Mesendoderm (in vitro differentiated cells): ENCODE results near the gene GABBR2.

ENCODE experiments used
- DNase-seq: peaks from one replicate; pipeline ENCODE4 v3.0.0; 2013
- H2AK5ac ChIP-seq: 2 replicates; pipeline ENCODE4 v1.6.1; 2013; ENCODE audit warnings: low read length, inconsistent platforms
- H2BK120ac ChIP-seq: 2 replicates; pipeline ENCODE4 v1.6.1; 2013; ENCODE audit warnings: low read depth, mild to moderate bottlenecking, low read length, moderate library complexity, mixed read lengths
- H2BK15ac ChIP-seq: replicated peaks from 2 replicates; pipeline ENCODE4 v1.6.1; 2013; ENCODE audit warnings: low read depth, mild to moderate bottlenecking, moderate library complexity
- H2BK5ac ChIP-seq: 2 replicates; pipeline ENCODE4 v1.6.1; 2013; ENCODE audit warnings: low read length, inconsistent platforms
- H3K18ac ChIP-seq: 2 replicates; pipeline ENCODE4 v1.6.1; 2013; ENCODE audit warnings: mild to moderate bottlenecking, low read length, mixed read lengths
- H3K23ac ChIP-seq: one replicate; pipeline ENCODE4 v1.6.1; 2013; ENCODE audit warnings: low read length
- H3K27ac ChIP-seq: 2 replicates; pipeline ENCODE4 v1.5.1; 2013; ENCODE audit warnings: low read depth, mild to moderate bottlenecking, inconsistent platforms, low read length, moderate library complexity
- H3K27me3 ChIP-seq: 2 replicates; pipeline ENCODE4 v1.6.1; 2013; ENCODE audit warnings: low read length, control low read depth, mild to moderate bottlenecking, inconsistent platforms; ENCODE audit not compliant: insufficient read depth, poor library complexity
- H3K36me3 ChIP-seq: 2 replicates; pipeline ENCODE4 v1.6.1; 2013; ENCODE audit warnings: low read length, inconsistent platforms; ENCODE audit not compliant: control insufficient read depth, insufficient read depth
- H3K4ac ChIP-seq: one replicate; pipeline ENCODE4 v1.6.1; 2013; ENCODE audit warnings: low read depth, mild to moderate bottlenecking, low read length, moderate library complexity
- H3K4me1 ChIP-seq: 2 replicates; pipeline ENCODE4 v1.6.1; 2013; ENCODE audit warnings: low read depth, low read length, inconsistent platforms; ENCODE audit not compliant: control insufficient read depth
- H3K4me2 ChIP-seq: 2 replicates; pipeline ENCODE4 v1.6.1; 2013; ENCODE audit warnings: low read length
- H3K4me3 ChIP-seq: 2 replicates; pipeline ENCODE4 v1.5.1; 2013; ENCODE audit warnings: mild to moderate bottlenecking, low read length
- H3K56ac ChIP-seq: one replicate; pipeline ENCODE4 v1.6.1; 2013; ENCODE audit warnings: low read length
- H3K79me1 ChIP-seq: 2 replicates; pipeline ENCODE4 v1.6.1; 2013; ENCODE audit warnings: low read length, inconsistent platforms
- H3K79me2 ChIP-seq: 2 replicates; pipeline ENCODE4 v1.6.1; 2013; ENCODE audit warnings: mild to moderate bottlenecking, low read length; ENCODE audit not compliant: control insufficient read depth, insufficient read depth
- H3K9ac ChIP-seq: 2 replicates; pipeline ENCODE4 v1.6.1; 2013; ENCODE audit warnings: low read length, inconsistent platforms
- H4K5ac ChIP-seq: one replicate; pipeline ENCODE4 v1.6.1; 2013; ENCODE audit warnings: low read length
- H4K8ac ChIP-seq: one replicate; pipeline ENCODE4 v1.6.1; 2013; ENCODE audit warnings: low read depth, mild to moderate bottlenecking, control low read depth, low read length, moderate library complexity
- WGBS: extraction: QIAGEN DNeasy Blood & Tissue Kit; methylation state at CpG from one replicate; pipeline ENCODE4 v1.1.7; 2013; ENCODE audit warnings: low lambda C conversion rate, missing lambda C conversion rate; ENCODE audit not compliant: insufficient coverage; ENCODE audit errors: extremely low coverage; 5-methylcytosine and 5-hydroxymethylcytosine counted together

GABBR2 gene

GRCh38 chr9:98409719-98410118, 299.0 kb downstream of the GABBR2 start:
- Histone ChIP-seq H2AK5ac (no peak overlapping the region), H2BK120ac (no peak overlapping the region), H2BK5ac (no peak overlapping the region), H3K79me2 (no peaks in the 10 kb centered on the region), H4K5ac (no peak overlapping the region), H3K4me1 (peaks cover 3% of the 10 kb centered on the region), H3K36me3 (no peaks in the 10 kb centered on the region), H3K23ac (no peak overlapping the region), H3K56ac (no peak overlapping the region), H3K27me3 (no peaks in the 10 kb centered on the region), H3K79me1 (no peaks in the 10 kb centered on the region), H3K4me3 (no peak overlapping the region), H2BK15ac (no peak overlapping the region), H3K4ac (no peak overlapping the region), H4K8ac (no peak overlapping the region), H3K4me2 (no peak overlapping the region), H3K27ac (no peak overlapping the region), H3K18ac (no peak overlapping the region), H3K9ac (no peak overlapping the region)
- WGBS: no CpG with 5 or more reads among the region's 6 CpGs
- no peak for DNase-seq

- Histone ChIP-seq H3K9ac (no peak overlapping the region), H3K4me1 (peaks cover 3% of the 10 kb centered on the region), H3K79me2 (no peaks in the 10 kb centered on the region), H4K8ac (no peak overlapping the region), H3K4me2 (no peak overlapping the region), H3K4me3 (no peak overlapping the region), H3K27ac (no peak overlapping the region), H4K5ac (no peak overlapping the region), H3K18ac (no peak overlapping the region), H3K56ac (no peak overlapping the region), H3K79me1 (no peaks in the 10 kb centered on the region), H3K36me3 (no peaks in the 10 kb centered on the region), H2BK5ac (no peak overlapping the region), H3K4ac (no peak overlapping the region), H2AK5ac (no peak overlapping the region), H3K23ac (no peak overlapping the region), H2BK15ac (no peak overlapping the region), H3K27me3 (no peaks in the 10 kb centered on the region), H2BK120ac (no peak overlapping the region)
- no peak for DNase-seq
- WGBS: no CpG with 5 or more reads among the region's 6 CpGs
Measured at GRCh38 chr9:98406469-98406868, 302.3 kb downstream of the GABBR2 start.

- Histone ChIP-seq H3K27ac (no peak overlapping the region), H2AK5ac (no peak overlapping the region), H3K27me3 (no peaks in the 10 kb centered on the region), H4K8ac (no peak overlapping the region), H2BK5ac (no peak overlapping the region), H3K23ac (no peak overlapping the region), H3K4me1 (peaks cover 3% of the 10 kb centered on the region), H2BK120ac (no peak overlapping the region), H3K79me1 (no peaks in the 10 kb centered on the region), H3K4me2 (no peak overlapping the region), H2BK15ac (no peak overlapping the region), H4K5ac (no peak overlapping the region), H3K36me3 (no peaks in the 10 kb centered on the region), H3K18ac (no peak overlapping the region), H3K4ac (no peak overlapping the region), H3K4me3 (no peak overlapping the region), H3K79me2 (no peaks in the 10 kb centered on the region), H3K9ac (no peak overlapping the region), H3K56ac (no peak overlapping the region)
- no peak for DNase-seq
- WGBS: no CpG with 5 or more reads among the region's 11 CpGs
Measured at GRCh38 chr9:98404237-98404636, 304.5 kb downstream of the GABBR2 start.

GRCh38 chr9:98403715-98404114, 305.0 kb downstream of the GABBR2 start:
- DNase-seq: no peak
- no peak overlapping the region for H3K18ac ChIP-seq
- H3K27me3 ChIP-seq: no peaks in the 10 kb centered on the region
- no peak overlapping the region for H3K4me3 ChIP-seq
- H4K5ac ChIP-seq: no peak overlapping the region
- H2BK15ac ChIP-seq: no peak overlapping the region
- WGBS: no CpG with 5 or more reads among the region's 6 CpGs
- H3K56ac ChIP-seq: no peak overlapping the region
- H2BK5ac ChIP-seq: no peak overlapping the region
- H2AK5ac ChIP-seq: no peak overlapping the region
- no peak overlapping the region for H2BK120ac ChIP-seq
- H3K79me1 ChIP-seq: no peaks in the 10 kb centered on the region
- H3K9ac ChIP-seq: no peak overlapping the region
- H3K27ac ChIP-seq: no peak overlapping the region
- H3K4ac ChIP-seq: no peak overlapping the region
- H3K79me2 ChIP-seq: no peaks in the 10 kb centered on the region
- no peaks in the 10 kb centered on the region for H3K36me3 ChIP-seq
- H4K8ac ChIP-seq: no peak overlapping the region
- H3K4me2 ChIP-seq: no peak overlapping the region
- peaks cover 3% of the 10 kb centered on the region for H3K4me1 ChIP-seq
- H3K23ac ChIP-seq: no peak overlapping the region

GRCh38 chr9:98402019-98402840, 306.5 kb downstream of the GABBR2 start:
- Histone ChIP-seq H3K36me3 (no peaks in the 10 kb centered on the region), H4K8ac (no peak overlapping the region), H3K4ac (no peak overlapping the region), H2BK120ac (no peak overlapping the region), H3K4me2 (no peak overlapping the region), H3K18ac (no peak overlapping the region), H3K9ac (no peak overlapping the region), H2BK15ac (no peak overlapping the region), H3K56ac (no peak overlapping the region), H3K4me1 (peaks cover under 1% of the 10 kb centered on the region), H3K23ac (no peak overlapping the region), H3K4me3 (no peak overlapping the region), H3K27ac (no peak overlapping the region), H2AK5ac (no peak overlapping the region), H3K79me1 (no peaks in the 10 kb centered on the region), H4K5ac (no peak overlapping the region), H3K27me3 (no peaks in the 10 kb centered on the region), H2BK5ac (no peak overlapping the region), H3K79me2 (no peaks in the 10 kb centered on the region)
- no peak for DNase-seq
- no CpG with 5 or more reads among the region's 14 CpGs for WGBS
